Stimulated activated naive CD8-positive, alpha-beta T cell treated with anti-CD3 and anti-CD28 coated beads, Interleukin-15, Interleukin-2, amounts not matched to agents 100 ng/mL and 50 ng/mL, for 24 hours (primary cell): ENCODE measurements around the gene FCN2.

ENCODE experiments used
- H3K27ac Mint-ChIP-seq: one replicate; pipeline ENCODE4 v1.8.0; 2021; ENCODE audit warnings: mild to moderate bottlenecking, mixed read lengths
- H3K27me3 Mint-ChIP-seq: one replicate; pipeline ENCODE4 v1.8.0; 2021; ENCODE audit warnings: mixed read lengths
- H3K36me3 Mint-ChIP-seq: one replicate; pipeline ENCODE4 v1.8.0; 2021; ENCODE audit warnings: low read depth, mixed read lengths
- H3K4me1 Mint-ChIP-seq: one replicate; pipeline ENCODE4 v1.8.0; 2021; ENCODE audit warnings: low read depth, mixed read lengths
- H3K4me3 Mint-ChIP-seq: one replicate; pipeline ENCODE4 v1.8.0; 2021; ENCODE audit warnings: mild to moderate bottlenecking, mixed read lengths
- H3K9me3 Mint-ChIP-seq: one replicate; pipeline ENCODE4 v1.8.0; 2021; ENCODE audit warnings: mixed read lengths

The FCN2 gene

GRCh38 chr9:134880484-134881312 lies at the start of gene FCN2:
TSS of gene FCN2 (plus strand) at chr9:134880810. CDS start at chr9:134880822, 12 bp downstream.
- no peaks in the 10 kb centered on the region for H3K4me1 Mint-ChIP-seq
- H3K4me3 Mint-ChIP-seq, result no peak within 1 kb of the TSS
- no peaks in the 10 kb centered on the region for H3K9me3 Mint-ChIP-seq
- H3K27ac Mint-ChIP-seq, result no peak within 1 kb of the TSS
- H3K27me3 Mint-ChIP-seq, result no peaks in the 10 kb centered on the region
- H3K36me3 Mint-ChIP-seq, result no peaks in the 10 kb centered on the region

- Mint-ChIP-seq H3K27me3 (no peaks in the 10 kb centered on the region), H3K27ac (no peak overlapping the region), H3K4me1 (no peaks in the 10 kb centered on the region), H3K9me3 (no peaks in the 10 kb centered on the region), H3K36me3 (no peaks in the 10 kb centered on the region), H3K4me3 (no peak overlapping the region)
Observed at GRCh38 chr9:134830926-134831720, 49.5 kb upstream of the FCN2 start.

GRCh38 chr9:134832471-134832870 lies 48.1 kb upstream of the FCN2 start:
- Mint-ChIP-seq H3K4me1 (no peaks in the 10 kb centered on the region), H3K9me3 (no peaks in the 10 kb centered on the region), H3K27ac (no peak overlapping the region), H3K4me3 (no peak overlapping the region), H3K36me3 (no peaks in the 10 kb centered on the region), H3K27me3 (no peaks in the 10 kb centered on the region)

GRCh38 chr9:134833294-134833880 lies 47.2 kb upstream of the FCN2 start:
- no peaks in the 10 kb centered on the region for H3K9me3 Mint-ChIP-seq
- no peaks in the 10 kb centered on the region for H3K36me3 Mint-ChIP-seq
- no peak overlapping the region for H3K27ac Mint-ChIP-seq
- H3K27me3 Mint-ChIP-seq, result no peaks in the 10 kb centered on the region
- no peak overlapping the region for H3K4me3 Mint-ChIP-seq
- H3K4me1 Mint-ChIP-seq, result no peaks in the 10 kb centered on the region

GRCh38 chr9:134834217-134834956 lies 46.2 kb upstream of the FCN2 start:
- no peaks in the 10 kb centered on the region for H3K4me1 Mint-ChIP-seq
- no peak overlapping the region for H3K4me3 Mint-ChIP-seq
- H3K36me3 Mint-ChIP-seq, result no peaks in the 10 kb centered on the region
- no peaks in the 10 kb centered on the region for H3K27me3 Mint-ChIP-seq
- no peak overlapping the region for H3K27ac Mint-ChIP-seq
- no peaks in the 10 kb centered on the region for H3K9me3 Mint-ChIP-seq

- H3K36me3 Mint-ChIP-seq, result no peaks in the 10 kb centered on the region
- no peaks in the 10 kb centered on the region for H3K27me3 Mint-ChIP-seq
- no peak overlapping the region for H3K4me3 Mint-ChIP-seq
Observed at GRCh38 chr9:134834957-134835419, 45.6 kb upstream of the FCN2 start.

GRCh38 chr9:134835448-134835847 lies 45.2 kb upstream of the FCN2 start:
- no peaks in the 10 kb centered on the region for H3K9me3 Mint-ChIP-seq
- H3K36me3 Mint-ChIP-seq, result no peaks in the 10 kb centered on the region
- no peak overlapping the region for H3K4me3 Mint-ChIP-seq
- H3K27ac Mint-ChIP-seq, result no peak overlapping the region
- no peaks in the 10 kb centered on the region for H3K4me1 Mint-ChIP-seq
- no peaks in the 10 kb centered on the region for H3K27me3 Mint-ChIP-seq

More at GRCh38 chr9:134834957-134835419, 45.6 kb upstream of the FCN2 start:
- Mint-ChIP-seq H3K9me3 (no peaks in the 10 kb centered on the region), H3K27ac (no peak overlapping the region), H3K4me1 (no peaks in the 10 kb centered on the region)

- no peak overlapping the region for H3K27ac Mint-ChIP-seq
- no peaks in the 10 kb centered on the region for H3K4me1 Mint-ChIP-seq
- no peaks in the 10 kb centered on the region for H3K27me3 Mint-ChIP-seq
- H3K36me3 Mint-ChIP-seq, result no peaks in the 10 kb centered on the region
- H3K9me3 Mint-ChIP-seq, result no peaks in the 10 kb centered on the region
- H3K4me3 Mint-ChIP-seq, result no peak overlapping the region
Observed at GRCh38 chr9:134835987-134836386, 44.6 kb upstream of the FCN2 start.

GRCh38 chr9:134836406-134836970 lies 44.1 kb upstream of the FCN2 start:
- H3K36me3 Mint-ChIP-seq, result no peaks in the 10 kb centered on the region
- H3K4me3 Mint-ChIP-seq, result no peak overlapping the region
- no peak overlapping the region for H3K27ac Mint-ChIP-seq
- H3K4me1 Mint-ChIP-seq, result no peaks in the 10 kb centered on the region
- no peaks in the 10 kb centered on the region for H3K9me3 Mint-ChIP-seq
- H3K27me3 Mint-ChIP-seq, result no peaks in the 10 kb centered on the region

- H3K36me3 Mint-ChIP-seq, result no peaks in the 10 kb centered on the region
- H3K4me1 Mint-ChIP-seq, result no peaks in the 10 kb centered on the region
- no peaks in the 10 kb centered on the region for H3K9me3 Mint-ChIP-seq
Observed at GRCh38 chr9:134837529-134837928, 43.1 kb upstream of the FCN2 start.

GRCh38 chr9:134838651-134839454 lies 41.8 kb upstream of the FCN2 start:
- no peaks in the 10 kb centered on the region for H3K27me3 Mint-ChIP-seq
- H3K9me3 Mint-ChIP-seq, result no peaks in the 10 kb centered on the region
- no peak overlapping the region for H3K4me3 Mint-ChIP-seq
- H3K36me3 Mint-ChIP-seq, result no peaks in the 10 kb centered on the region
- no peak overlapping the region for H3K27ac Mint-ChIP-seq
- H3K4me1 Mint-ChIP-seq, result no peaks in the 10 kb centered on the region

More at GRCh38 chr9:134837529-134837928, 43.1 kb upstream of the FCN2 start:
- H3K4me3 Mint-ChIP-seq, result no peak overlapping the region
- H3K27ac Mint-ChIP-seq, result no peak overlapping the region
- H3K27me3 Mint-ChIP-seq, result no peaks in the 10 kb centered on the region

- Mint-ChIP-seq H3K4me1 (no peaks in the 10 kb centered on the region), H3K36me3 (no peaks in the 10 kb centered on the region), H3K27me3 (no peaks in the 10 kb centered on the region), H3K9me3 (no peaks in the 10 kb centered on the region), H3K27ac (no peak overlapping the region), H3K4me3 (no peak overlapping the region)
Observed at GRCh38 chr9:134839455-134840125, 41.0 kb upstream of the FCN2 start.

GRCh38 chr9:134840511-134840910 lies 40.1 kb upstream of the FCN2 start:
- no peaks in the 10 kb centered on the region for H3K9me3 Mint-ChIP-seq
- H3K4me1 Mint-ChIP-seq, result no peaks in the 10 kb centered on the region
- H3K27ac Mint-ChIP-seq, result no peak overlapping the region
- no peaks in the 10 kb centered on the region for H3K27me3 Mint-ChIP-seq
- no peaks in the 10 kb centered on the region for H3K36me3 Mint-ChIP-seq
- no peak overlapping the region for H3K4me3 Mint-ChIP-seq
